ENCODE measurements around the gene SPATA2. TPM values are rescaled to one million over a fixed set of nuclear protein-coding genes. Genes with fewer than 3 reads are reported as not detected.

Gene SPATA2
- polyA plus RNA-seq, 4 donors: 10.4 to 11.6 (median 11.1) TPM

- DNase-seq (ENCODE audit: low read depth in 4 of 4, low spot score in 3 of 4): no peak
Observed at GRCh38 chr20:49935746-49936152, 20.4 kb upstream of the SPATA2 start.

- no peak for DNase-seq (ENCODE audit: low read depth in 4 of 4, low spot score in 3 of 4)
Observed at GRCh38 chr20:49929142-49929494, 13.8 kb upstream of the SPATA2 start.

GRCh38 chr20:49928411-49929141 is 13.2 kb upstream of the SPATA2 start:
- peak in 3 of 4 donors; percentile 68 to 78 (median 75) for DNase-seq (ENCODE audit: low read depth in 4 of 4, low spot score in 3 of 4)

- DNase-seq (ENCODE audit: low read depth in 4 of 4, low spot score in 3 of 4): no peak
Observed at GRCh38 chr20:49925901-49926454, 10.6 kb upstream of the SPATA2 start.

GRCh38 chr20:49924247-49924646 is 8.9 kb upstream of the SPATA2 start:
- no peak for DNase-seq (ENCODE audit: low read depth in 4 of 4, low spot score in 3 of 4)

GRCh38 chr20:49919461-49919860 is 4.1 kb upstream of the SPATA2 start:
- no peak for DNase-seq (ENCODE audit: low read depth in 4 of 4, low spot score in 3 of 4)

- no peak for DNase-seq (ENCODE audit: low read depth in 4 of 4, low spot score in 3 of 4)
Observed at GRCh38 chr20:49919009-49919408, 3.7 kb upstream of the SPATA2 start.

GRCh38 chr20:49918446-49918845 is 3.1 kb upstream of the SPATA2 start:
- DNase-seq (ENCODE audit: low read depth in 4 of 4, low spot score in 3 of 4): no peak

- DNase-seq (ENCODE audit: low read depth in 4 of 4, low spot score in 3 of 4): no peak
Observed at GRCh38 chr20:49916146-49917002, 1.0 kb upstream of the SPATA2 start.

- DNase-seq (ENCODE audit: low read depth in 4 of 4, low spot score in 3 of 4): no peak
Observed at GRCh38 chr20:49915118-49915379, 280 bp downstream of the SPATA2 start.

GRCh38 chr20:49914310-49915117 is 815 bp downstream of the SPATA2 start:
- DNase-seq (ENCODE audit: low read depth in 4 of 4, low spot score in 3 of 4): no peak

- DNase-seq (ENCODE audit: low read depth in 4 of 4, low spot score in 3 of 4): no peak
Observed at GRCh38 chr20:49913399-49914047, 1.8 kb downstream of the SPATA2 start.

- no peak for DNase-seq (ENCODE audit: low read depth in 4 of 4, low spot score in 3 of 4)
Observed at GRCh38 chr20:49910340-49910706, 5.0 kb downstream of the SPATA2 start.

GRCh38 chr20:49909499-49910339 is 5.6 kb downstream of the SPATA2 start:
- no peak for DNase-seq (ENCODE audit: low read depth in 4 of 4, low spot score in 3 of 4)

- DNase-seq (ENCODE audit: low read depth in 4 of 4, low spot score in 3 of 4): no peak
Observed at GRCh38 chr20:49908258-49908565, 7.1 kb downstream of the SPATA2 start.

- no peak for DNase-seq (ENCODE audit: low read depth in 4 of 4, low spot score in 3 of 4)
Observed at GRCh38 chr20:49907405-49908257, 7.7 kb downstream of the SPATA2 start.

- DNase-seq (ENCODE audit: low read depth in 4 of 4, low spot score in 3 of 4): no peak
Observed at GRCh38 chr20:49906615-49907154, 8.6 kb downstream of the SPATA2 start.

GRCh38 chr20:49906101-49906604 is 9.2 kb downstream of the SPATA2 start:
- DNase-seq (ENCODE audit: low read depth in 4 of 4, low spot score in 3 of 4): no peak

Data from right renal pelvis (tissue), 4 donors.